DOHH2 (cell line): ENCODE measurements around the gene PRELP.

Experiments used
- EZH2phosphoT487 ChIP-seq: fragments of 200-600 bp; sonication (generic); IDR thresholded peaks from 2 replicates; pipeline ENCODE4 v1.6.1; 2017; ENCODE audit warnings: borderline replicate concordance, mild to moderate bottlenecking, antibody characterized with exemption, low read length, moderate library complexity, mixed read lengths
- TF ChIP-seq, protein P1 (sequence below): fragments of 200-600 bp; sonication (generic); IDR thresholded peaks from one replicate; pipeline ENCODE4 v1.5.1; 2014; ENCODE audit warnings: antibody characterized with exemption, mild to moderate bottlenecking, low read depth, low read length; ENCODE audit not compliant: poor library complexity, severe bottlenecking

DNA sequence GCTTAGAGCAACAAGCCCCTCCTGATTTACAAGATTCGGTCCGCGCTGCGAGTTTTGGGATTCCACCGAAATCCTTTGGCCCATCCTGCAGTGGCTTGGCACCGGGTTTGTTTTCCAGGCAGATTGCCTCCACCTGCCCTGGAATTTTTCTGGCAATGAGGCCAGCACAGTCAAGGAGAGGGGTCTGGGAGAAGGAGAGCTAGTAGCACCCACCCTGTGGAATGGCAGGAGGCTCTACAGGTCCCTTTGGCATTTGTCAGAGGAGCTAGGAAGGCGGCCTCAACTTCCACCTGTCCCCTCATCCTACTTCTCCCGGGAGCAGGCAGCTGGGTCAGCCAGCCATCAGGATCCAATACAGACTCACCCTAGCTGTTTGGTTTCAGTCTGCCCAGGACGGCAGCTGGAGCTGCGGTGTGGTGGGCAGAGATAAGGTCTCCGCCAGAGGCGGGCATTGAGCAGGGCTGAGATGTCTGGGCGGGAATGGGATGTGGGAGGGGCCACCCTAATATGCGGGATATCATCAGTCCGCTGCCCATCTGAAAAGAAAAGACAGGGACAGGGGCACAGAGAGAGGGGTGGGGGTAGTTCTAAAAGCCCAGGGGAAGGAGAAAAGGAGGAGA, 37.8 kb upstream of the PRELP start:
- TF ChIP-seq, protein P1, sequence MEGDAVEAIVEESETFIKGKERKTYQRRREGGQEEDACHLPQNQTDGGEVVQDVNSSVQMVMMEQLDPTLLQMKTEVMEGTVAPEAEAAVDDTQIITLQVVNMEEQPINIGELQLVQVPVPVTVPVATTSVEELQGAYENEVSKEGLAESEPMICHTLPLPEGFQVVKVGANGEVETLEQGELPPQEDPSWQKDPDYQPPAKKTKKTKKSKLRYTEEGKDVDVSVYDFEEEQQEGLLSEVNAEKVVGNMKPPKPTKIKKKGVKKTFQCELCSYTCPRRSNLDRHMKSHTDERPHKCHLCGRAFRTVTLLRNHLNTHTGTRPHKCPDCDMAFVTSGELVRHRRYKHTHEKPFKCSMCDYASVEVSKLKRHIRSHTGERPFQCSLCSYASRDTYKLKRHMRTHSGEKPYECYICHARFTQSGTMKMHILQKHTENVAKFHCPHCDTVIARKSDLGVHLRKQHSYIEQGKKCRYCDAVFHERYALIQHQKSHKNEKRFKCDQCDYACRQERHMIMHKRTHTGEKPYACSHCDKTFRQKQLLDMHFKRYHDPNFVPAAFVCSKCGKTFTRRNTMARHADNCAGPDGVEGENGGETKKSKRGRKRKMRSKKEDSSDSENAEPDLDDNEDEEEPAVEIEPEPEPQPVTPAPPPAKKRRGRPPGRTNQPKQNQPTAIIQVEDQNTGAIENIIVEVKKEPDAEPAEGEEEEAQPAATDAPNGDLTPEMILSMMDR, result no peak
- no peak for TF ChIP-seq EZH2phosphoT487
